SIG-M5 (cell line): ENCODE measurements around the gene FCGR3A.
"Not testable (repeated sequence)": the region's sequence is repeated elsewhere in the genome, so short reads cannot be mapped to it uniquely, and the experiment has no call there.

ENCODE experiments used
- DNase-seq: peaks from one replicate; lab custom pipeline; 2025; lab: John Stamatoyannopoulos, UW

The FCGR3A gene

DNA sequence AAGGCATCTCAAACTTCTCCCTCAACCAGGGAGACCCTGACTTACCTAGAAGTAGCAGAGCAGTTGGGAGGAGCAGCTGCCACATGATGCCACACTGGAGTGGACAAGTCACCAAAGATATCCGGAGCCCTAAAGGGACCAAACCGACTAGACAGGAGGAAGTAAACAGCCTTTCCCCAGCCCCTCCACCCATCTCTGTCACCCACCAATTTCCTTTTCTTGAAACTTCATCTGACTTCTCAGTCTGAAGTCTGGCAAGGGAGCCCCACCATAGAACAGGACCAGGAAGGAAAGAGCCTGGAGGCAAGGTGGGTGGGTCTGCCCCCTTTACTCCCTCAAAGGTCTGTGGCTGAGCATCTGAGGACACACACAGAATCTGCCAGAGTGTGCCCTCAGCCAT lies at the start of gene FCGR3A:
FCGR3A (minus strand) TSS at position 167 of the 400 bp plus-strand sequence; CDS start at position 85, 82 bp downstream.
- no peak for DNase-seq

DNA sequence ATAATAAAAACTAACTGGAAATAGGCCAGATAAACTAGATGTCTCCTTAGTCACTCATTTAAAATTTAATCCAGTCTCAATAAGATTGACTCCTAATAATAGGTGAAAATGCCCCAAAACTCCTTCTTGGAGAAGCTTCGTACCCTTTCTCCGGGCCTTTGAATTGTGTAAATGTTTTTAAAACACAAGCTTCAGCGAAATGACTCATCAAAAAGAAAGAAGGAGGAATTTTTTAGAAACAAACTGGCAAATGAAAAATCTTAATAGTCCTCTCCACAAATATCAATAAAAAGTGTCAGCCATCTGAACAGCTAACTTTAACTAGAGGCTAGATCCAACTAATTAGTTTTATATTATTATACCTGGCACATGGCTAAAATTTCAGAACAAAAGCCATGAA lies 47.5 kb upstream of the FCGR3A start:
- DNase-seq, result not testable (repeated sequence)

DNA sequence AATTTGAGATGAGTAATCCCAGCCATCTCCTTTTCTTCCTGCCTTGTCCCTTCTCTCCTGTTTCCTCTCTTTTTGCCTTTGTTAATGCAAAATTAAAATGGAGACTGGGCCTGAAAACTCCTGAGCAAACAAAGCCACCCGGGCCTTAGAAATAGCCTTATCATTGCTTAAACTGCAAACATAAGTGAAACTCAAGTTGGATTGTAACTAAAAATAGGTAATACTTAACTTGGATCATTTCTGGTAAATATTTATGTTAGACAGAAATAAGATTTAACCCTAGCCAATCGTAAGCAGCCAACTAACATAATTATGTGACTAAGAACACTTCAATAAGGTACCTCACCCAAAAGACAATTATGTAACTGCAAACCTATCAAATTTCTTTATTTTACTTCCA lies 46.0 kb upstream of the FCGR3A start:
- DNase-seq, result not testable (repeated sequence)

DNA sequence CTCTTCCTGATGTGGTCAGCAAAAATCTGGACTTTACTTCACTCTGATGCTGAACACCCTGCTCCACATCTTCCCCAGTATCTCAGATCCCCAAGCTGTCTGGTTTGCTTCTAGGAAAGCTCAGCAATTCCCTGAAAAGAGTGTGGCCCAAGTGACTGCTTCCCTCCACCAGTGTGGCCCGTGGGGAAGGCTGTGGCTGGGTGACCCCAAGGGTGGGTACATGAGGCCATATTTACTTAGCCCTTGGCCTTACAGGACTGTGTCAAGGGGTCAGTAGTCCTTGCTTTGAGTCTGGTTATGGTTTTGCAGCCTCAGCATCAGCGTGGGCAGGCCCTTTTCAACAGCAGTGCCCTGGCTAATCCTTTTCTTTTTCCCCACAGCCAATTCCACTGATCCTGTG lies 45.6 kb upstream of the FCGR3A start:
- DNase-seq, result not testable (repeated sequence)

DNA sequence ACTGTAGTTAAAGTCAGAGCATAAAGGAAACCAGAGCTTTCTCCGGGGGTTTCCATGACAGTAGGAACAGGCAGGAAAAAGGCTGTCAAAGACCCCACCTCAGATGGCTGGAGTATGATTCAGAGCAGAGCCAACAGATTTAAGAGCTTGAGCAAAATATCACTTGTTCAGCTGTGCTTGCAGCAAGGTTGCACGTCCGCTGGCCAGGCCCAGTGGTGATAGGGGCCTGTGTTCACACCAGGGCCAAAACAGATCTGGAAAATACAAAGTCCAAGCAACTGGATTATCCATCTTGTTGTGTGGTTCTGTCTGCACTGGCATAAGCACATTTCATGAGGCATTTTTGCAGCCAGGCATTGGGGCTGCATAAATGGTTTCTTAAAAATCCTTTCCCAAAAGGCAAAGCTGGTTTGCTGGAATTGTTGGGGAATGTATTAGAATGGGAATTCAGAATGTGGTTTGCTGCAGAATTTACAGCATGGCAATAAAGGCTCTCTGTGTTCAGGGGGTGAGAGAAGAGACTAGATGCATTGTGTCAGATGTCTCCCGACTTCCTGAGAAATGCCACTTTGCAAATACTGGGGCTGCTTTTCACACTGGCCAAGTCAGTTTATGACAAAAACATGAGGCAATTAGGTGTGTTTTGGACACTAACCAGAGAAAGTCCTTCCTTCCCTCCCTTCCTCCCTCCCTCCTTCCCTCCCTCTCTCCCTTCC lies 44.8 kb upstream of the FCGR3A start:
- DNase-seq, result not testable (repeated sequence)

DNA sequence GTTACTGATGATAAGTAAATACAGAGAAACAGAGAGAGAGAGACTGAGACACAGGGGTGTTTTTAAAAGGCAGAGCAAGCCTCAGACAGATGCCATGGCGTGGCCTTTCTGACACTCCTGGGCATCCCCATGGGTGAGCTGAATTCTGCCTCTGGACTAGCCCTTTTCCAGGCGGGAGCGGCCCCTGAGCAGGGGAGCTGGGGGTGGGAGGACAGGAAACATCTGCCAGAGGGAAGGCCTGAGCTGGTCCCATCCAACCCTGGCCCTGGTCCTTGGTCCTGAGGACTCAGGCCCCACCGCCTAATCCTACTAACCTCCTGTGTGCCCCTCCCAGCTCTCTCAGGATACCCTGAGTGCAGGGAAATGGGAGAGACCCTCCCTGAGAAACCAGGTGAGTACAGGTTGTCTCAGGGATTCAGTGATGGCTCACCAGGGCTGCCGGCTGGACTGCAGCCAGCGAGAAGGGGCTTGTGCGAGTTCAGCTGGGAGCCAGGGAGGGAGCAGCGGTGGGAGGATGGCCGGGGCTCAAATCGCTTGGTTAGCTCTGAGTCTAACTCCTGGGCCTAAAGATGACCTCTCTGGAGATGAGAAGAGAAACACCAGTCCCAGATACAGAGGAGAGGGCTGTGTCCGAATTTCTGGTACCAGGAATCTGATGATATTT lies 43.6 kb upstream of the FCGR3A start:
- DNase-seq, result not testable (repeated sequence)

DNA sequence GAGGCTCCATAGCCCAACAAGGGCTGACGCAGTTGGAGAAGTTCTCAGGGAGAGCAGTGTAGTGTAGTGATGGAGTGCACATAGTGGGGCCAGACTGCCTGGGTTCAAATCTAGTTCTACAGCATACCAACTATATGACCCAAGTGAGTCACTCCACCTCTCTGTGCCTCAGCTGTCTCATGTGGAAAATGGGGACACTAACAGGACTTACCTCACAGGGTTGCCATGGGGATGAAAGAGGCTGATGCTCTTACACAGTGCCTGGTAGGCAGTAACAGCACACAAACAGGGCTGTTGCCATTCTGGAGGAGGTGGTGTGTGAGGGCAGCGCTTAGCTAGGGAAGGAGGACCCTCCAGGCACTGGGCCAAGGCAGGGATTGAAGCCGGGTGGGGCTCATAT lies 43.0 kb upstream of the FCGR3A start:
- not testable (repeated sequence) for DNase-seq

DNA sequence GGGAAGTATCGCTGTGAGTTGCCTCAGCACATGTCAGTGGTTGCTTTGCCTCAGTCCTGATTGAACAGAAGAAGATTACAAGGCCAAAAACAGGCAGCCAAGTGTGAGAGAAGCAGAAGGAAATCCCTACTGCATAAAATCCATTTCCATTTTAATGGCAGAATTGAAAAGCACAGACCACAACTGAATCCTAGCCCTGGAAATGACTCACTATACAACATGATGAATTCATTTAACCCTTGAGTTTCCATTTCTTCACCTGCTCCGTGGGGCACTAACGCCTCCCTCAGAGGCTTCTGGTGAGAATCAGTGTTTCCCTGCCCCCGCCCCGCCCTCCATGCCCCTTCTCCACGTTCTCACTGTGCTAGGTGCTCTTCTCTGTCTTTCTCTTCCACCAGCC lies 40.3 kb upstream of the FCGR3A start:
- DNase-seq, result not testable (repeated sequence)

DNA sequence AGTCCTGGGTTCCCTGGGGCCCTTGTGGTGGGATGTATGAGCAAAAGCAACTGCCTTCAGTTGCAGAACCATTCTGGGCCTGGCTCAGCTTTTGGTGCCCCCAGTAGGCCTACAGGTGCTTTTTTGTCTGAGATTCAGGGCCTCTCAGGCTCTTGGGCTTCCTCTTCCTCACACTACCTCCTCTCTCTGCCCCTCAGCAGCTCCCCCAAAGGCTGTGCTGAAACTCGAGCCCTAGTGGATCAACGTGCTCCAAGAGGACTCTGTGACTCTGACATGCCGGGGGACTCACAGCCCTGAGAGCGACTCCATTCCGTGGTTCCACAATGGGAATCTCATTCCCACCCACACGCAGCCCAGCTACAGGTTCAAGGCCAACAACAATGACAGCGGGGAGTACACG lies 39.7 kb upstream of the FCGR3A start:
- not testable (repeated sequence) for DNase-seq

DNA sequence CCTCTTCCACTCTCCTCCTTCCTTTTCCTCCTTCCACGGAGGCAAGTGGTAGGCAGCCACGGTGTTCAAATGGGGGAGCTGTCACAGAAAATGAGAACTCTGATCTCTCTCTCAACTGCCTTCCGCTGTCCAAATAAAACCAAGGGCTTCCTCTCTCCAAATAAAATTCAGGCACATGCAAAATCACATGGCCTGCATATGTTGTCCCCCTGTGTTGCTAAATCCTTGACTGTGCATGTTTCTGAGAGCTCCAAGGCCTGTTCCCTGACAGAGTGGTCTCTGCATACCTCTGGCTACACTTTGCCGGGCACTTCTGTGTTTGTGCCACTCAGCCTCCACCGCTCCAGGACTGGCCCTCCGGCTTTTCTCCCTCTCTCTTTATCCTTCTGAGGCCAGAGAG lies 39.0 kb upstream of the FCGR3A start:
- not testable (repeated sequence) for DNase-seq

DNA sequence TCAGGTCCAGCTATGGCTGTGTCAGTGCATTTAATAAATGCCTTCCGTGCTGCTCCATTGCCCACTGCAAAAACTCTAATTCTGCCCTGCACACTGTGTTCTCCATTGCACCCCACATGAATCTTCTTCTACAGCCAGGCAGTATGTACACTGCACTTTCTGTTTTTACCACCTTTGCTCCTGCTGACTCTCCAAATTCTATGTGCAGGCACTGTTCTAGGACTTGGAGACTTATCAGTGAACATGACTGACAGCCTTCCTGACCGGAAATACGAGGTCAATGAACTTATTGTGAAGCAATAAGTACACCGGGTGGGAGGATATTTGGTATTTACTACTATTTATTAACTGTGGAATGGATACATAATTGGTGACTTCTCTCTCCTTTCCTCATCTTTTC lies 33.3 kb upstream of the FCGR3A start:
- DNase-seq, result not testable (repeated sequence)

DNA sequence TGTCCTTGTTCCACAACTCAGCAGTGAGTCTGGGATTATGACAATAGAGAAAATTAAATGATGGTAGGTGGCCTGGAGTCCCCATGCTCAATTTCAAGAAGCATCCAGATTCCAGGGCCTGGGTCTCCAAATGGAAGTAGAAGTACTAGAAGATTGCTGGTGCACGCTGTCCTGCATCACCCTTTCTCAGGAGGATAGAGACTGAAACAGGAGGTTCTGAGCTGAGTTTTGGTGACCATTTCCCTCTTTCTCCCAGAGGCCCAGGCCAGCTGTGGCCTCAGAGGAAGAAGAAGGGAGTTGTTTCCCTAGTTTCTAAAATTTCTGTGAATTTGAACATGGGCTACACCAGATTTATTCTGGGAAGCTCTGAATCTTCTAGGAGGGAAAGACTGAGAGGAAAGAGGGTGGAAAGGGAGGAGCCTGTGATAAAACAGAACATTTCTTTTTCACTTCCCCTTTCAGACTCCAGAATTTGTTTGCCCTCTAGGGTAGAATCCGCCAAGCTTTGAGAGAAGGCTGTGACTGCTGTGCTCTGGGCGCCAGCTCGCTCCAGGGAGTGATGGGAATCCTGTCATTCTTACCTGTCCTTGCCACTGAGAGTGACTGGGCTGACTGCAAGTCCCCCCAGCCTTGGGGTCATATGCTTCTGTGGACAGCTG lies 31.4 kb upstream of the FCGR3A start:
- DNase-seq, result not testable (repeated sequence)

DNA sequence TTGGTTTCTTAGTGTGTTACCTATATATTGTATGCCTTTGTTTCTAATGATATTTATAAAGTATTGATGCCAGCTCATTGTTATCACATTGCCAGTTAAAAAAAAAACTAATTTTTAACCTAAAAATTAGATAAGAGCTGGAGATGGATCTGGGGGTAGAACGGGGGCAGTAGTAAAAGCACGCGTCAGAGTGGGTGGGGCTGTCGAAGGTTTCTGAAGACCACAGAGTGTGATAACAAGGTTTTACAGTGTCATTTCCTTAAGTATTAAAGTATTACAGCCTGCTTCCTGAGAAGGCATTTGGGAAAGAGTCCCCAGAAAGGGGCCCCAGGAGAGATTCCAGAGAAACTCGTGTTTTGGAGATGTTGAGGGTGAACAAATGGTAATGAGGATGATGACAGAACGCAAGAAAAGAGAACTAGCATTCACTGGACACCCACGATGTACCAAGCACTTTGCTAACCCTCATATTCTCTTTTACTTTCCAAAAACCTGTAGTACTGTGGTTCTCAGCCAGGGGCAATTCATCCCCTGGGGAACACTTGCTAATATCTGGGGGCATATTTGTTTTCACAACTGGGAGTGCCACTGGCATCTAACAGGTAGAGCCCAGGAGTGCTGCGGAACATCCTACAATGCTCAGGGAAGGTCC lies 30.4 kb upstream of the FCGR3A start:
- DNase-seq, result not testable (repeated sequence)

DNA sequence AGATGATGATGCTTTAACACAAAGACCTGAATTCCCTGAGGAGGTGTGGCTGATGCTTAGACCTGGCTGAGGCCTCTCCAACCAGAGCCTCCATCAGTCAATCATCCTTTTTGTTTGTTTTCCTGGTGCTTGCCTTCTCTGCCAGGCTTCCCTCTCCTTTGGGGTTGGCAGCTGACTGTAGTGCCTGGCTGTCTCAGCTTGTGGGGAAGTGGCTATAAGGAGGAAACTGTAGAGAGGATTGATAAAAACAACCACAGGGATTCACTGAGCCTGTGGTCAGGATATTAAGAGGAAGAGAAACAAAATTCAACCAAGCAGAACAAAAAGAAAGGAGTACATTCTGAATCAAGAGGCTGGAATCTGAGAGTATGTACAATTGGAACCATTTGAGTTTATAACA lies 27.1 kb upstream of the FCGR3A start:
- not testable (repeated sequence) for DNase-seq

DNA sequence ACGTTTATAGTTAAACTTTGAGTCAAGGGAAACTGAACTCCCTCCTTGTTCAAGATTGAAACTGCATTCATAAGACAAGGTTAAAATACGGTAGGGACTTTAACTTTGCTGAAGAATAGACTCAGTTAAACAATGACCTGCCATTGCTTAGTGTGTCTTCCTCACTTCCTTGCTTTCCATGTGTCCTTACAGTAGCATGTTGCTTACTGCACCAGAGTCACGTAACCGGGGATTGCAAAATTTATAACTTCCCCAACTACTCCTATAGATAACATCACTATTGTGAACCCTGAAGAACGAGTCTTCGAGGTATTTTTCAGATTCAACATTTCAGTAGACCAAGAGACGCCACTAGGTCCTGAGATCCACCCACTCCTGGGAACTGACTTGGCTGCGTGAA lies 22.1 kb upstream of the FCGR3A start:
- DNase-seq, result not testable (repeated sequence)

DNA sequence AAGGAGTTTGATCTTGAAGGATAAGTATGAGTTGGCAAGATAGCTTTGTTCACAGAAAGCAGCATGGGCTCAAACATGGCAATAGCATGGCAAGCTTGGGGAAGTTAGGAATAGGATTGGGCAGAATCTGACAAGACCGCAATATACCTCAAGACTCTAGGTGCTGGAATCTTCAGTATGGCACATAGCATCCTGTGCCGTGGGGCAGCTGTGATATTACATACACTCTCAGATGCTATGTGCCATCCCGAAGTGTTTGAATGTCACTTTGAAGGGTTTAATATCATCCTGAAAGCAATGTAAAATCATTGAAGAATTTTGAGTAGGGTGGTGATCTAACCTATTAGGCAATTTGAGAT lies 17.0 kb upstream of the FCGR3A start:
- DNase-seq, result not testable (repeated sequence)

DNA sequence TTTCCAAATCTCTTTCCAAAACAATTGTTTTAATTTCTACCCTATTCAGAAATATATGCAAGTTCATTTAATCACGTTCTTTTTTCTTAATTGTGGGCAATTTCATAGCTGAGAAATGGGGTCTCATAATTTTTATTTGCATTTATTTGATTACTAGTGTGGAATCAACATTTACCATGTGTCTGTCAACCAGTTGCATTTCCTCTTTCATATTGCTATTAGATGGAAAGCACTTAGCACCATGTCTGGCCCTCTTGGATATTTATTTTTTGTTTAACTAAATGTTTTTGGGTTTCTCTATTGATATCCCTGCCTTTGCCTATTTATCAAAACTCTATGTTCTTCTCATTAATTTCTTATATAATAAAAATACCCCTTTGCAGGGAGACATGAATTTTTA lies 13.9 kb upstream of the FCGR3A start:
- DNase-seq, result not testable (repeated sequence)

DNA sequence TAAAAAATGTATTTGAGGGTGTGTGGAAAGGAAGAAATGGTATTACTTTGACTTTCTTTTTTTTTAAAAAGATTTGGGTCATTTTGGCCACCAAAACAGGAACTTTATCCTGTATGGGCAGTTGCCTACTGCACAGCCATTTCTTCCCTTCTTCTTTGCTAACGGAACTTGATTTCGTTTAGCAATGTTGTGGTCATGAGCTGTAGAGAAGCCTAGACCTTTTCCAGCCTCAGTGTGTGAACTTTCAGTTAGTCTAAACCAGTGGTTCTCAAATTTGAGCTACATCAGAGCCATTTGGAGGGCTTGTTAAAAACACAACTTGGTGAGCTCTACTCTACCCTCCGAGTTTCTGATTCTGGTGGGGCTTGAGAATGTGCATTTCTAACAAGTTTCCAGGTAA lies 12.8 kb upstream of the FCGR3A start:
- DNase-seq, result not testable (repeated sequence)

DNA sequence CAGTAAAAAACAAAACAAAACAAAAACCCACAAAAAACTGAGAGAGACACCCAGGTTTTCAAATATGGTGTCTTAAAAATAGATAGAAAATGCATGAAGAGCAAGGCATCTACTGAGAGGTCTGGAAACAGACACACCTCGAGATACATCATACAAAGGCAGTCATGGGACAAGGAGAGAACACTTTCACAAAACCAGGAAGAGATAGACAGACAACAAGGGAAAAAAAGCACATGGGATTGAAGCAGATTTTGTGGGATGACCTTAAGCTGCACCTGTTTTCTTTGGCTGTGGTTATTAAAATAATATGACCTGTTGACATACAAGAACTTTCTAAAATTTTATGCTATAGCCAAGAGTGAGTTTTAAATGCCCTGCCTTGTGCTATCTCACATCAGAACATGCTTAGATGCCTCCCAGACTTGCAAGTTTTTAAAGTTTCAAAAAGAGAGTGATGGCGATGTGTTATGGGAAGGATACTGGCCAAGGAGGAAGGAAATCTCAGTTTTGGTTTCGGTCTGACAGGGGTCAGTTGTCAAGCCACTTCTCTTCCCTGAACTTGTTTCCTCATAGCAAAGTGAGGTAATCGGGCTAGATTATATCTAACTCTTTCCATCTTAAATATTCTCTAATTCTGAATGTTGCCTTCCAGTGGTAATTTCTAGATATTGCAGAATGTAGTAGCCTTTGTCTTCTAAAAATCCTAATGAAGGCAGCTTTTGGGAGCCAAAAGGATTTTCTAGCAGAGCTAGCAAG lies 11.5 kb upstream of the FCGR3A start:
- DNase-seq, result peak; percentile 60

DNA sequence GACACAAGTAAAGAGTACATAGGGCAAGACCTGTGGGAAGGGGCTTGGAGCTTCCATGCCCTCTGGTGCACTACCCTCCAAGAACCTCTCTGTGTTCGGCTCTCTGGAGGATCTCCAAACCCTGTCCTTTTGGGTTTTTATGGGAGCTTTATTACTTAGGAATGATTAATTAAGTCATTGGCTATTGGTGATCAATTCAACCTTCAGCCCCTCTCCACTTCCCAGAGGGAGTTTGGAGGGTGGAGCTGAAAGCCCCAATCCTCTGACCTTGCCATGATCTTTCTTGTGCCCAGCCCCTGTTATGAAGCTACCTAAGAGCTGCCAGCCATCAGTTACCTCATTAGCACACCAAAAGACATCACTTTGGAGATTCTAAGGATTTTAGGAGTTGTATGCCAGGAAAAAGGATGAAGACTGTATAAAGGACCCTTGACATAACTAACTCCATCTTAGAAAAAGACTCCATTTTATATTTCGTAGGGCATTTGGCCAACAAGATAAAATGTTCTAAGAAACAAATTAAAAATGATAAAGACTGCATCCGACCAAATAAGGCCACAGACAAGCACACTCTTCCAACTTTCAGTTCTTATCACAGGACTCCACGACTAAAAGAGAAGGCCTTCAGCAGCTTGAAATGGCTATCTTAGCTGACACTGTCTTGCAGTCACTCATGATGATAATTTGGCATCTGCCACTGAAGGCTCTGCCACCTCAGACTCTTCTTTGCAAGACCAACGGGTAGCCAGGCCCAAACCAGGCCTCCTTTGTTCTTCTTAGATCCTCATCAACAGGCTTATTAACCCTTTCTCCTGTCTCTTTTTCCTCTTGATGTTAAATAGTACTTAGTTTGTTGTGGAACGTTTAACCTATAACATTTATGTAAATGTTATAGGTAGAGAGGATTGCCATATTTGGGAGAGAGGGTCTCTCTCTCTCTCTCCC lies 8.2 kb upstream of the FCGR3A start:
- not testable (repeated sequence) for DNase-seq

DNA sequence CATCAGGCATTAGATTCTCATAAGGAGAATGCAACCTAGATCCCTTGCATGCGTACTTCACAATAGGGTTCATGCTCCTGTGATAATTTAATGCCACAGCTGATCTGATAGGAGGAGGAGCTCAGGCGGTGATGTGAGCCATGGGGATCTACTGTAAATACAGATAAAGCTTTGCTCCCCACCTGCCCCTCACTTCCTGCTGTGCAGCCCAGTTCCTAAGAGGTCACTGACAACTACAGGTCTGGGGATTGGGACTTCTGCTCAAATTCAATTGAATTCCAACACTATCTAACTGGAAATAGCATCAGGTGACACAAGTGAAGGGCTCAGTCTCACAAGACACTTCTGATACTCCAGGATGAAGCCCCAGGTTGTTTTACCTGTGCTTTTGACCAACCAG lies 7.4 kb upstream of the FCGR3A start:
- DNase-seq, result not testable (repeated sequence)
